Endothelial cell of umbilical vein (primary cell): Measurements from ENCODE around the gene SNX9.

Source experiments
- POLR2A ChIP-seq: IDR thresholded peaks from 2 replicates; pipeline ENCODE4 v1.6.1; 2012; ENCODE audit warnings: low read depth, mild to moderate bottlenecking, control low read depth, low read length
- POLR2AphosphoS5 ChIP-seq: IDR thresholded peaks from 2 replicates; pipeline ENCODE4 v1.6.1; 2012; ENCODE audit warnings: low read depth, mild to moderate bottlenecking, control low read depth, low read length, moderate library complexity; ENCODE audit not compliant: insufficient read depth
- TF ChIP-seq, protein P1 (sequence below), 2 donors: IDR thresholded peaks; 1 replicate in 1 of 2; 2 replicates in 1 of 2; pipeline ENCODE4 v1.5.1; 2011; ENCODE audit warnings: low read length in 2 of 2, mild to moderate bottlenecking in 2 of 2, moderate library complexity in 2 of 2, control low read depth in 1 of 2, inconsistent platforms in 1 of 2, low read depth in 1 of 2; ENCODE audit not compliant: insufficient read depth in 1 of 2; ENCODE audit errors: extremely low read depth in 1 of 2
- TF ChIP-seq, protein P2 (sequence below): IDR thresholded peaks from 2 replicates; pipeline ENCODE4 v1.6.1; 2011; ENCODE audit not compliant: insufficient read depth, insufficient read length

DNA sequence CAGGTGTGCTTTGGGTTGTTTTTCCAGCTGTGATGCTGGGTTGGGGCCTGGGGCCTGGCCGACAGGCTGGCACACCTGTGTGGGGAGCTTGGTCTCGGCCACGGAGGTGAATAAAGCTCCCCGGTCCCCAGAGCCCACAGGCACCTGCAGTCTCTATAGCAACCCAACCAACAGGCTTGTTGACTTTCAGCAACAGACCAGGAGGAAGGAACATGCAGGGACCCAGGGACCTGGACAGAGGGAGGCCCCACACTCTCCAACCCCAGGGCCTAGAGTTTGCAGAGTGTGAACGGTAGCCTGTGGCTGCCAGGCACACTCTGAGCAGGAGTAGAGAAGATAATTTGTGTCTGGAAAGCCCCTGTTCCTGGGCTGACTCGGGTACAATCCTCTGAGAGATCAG, 144.0 kb downstream of the SNX9 start:
- TF ChIP-seq, protein P1, sequence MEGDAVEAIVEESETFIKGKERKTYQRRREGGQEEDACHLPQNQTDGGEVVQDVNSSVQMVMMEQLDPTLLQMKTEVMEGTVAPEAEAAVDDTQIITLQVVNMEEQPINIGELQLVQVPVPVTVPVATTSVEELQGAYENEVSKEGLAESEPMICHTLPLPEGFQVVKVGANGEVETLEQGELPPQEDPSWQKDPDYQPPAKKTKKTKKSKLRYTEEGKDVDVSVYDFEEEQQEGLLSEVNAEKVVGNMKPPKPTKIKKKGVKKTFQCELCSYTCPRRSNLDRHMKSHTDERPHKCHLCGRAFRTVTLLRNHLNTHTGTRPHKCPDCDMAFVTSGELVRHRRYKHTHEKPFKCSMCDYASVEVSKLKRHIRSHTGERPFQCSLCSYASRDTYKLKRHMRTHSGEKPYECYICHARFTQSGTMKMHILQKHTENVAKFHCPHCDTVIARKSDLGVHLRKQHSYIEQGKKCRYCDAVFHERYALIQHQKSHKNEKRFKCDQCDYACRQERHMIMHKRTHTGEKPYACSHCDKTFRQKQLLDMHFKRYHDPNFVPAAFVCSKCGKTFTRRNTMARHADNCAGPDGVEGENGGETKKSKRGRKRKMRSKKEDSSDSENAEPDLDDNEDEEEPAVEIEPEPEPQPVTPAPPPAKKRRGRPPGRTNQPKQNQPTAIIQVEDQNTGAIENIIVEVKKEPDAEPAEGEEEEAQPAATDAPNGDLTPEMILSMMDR (IDR thresholded peaks at IDR 0.05; ENCODE audit: extremely low read depth in 1 of 2, insufficient read depth in 1 of 2, low read depth in 1 of 2, low read length in 2 of 2): no peak
- no peak for TF ChIP-seq POLR2AphosphoS5
- TF ChIP-seq, protein P2, sequence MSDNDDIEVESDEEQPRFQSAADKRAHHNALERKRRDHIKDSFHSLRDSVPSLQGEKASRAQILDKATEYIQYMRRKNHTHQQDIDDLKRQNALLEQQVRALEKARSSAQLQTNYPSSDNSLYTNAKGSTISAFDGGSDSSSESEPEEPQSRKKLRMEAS: no peak
- TF ChIP-seq POLR2A: no peak
